Stimulated activated memory B cell treated with anti-CD40 and anti-IgM and Interleukin-4, amounts not matched to agents 10 μg/mL and 1 μg/mL and 100 μg/mL, for 72 hours (primary cell): Measurements from ENCODE around the gene PRB4.
"Not testable (repeated sequence)": the region's sequence is repeated elsewhere in the genome, so short reads cannot be mapped to it uniquely, and the experiment has no call there.

ENCODE experiments used
- ATAC-seq: fragments of 150-1000 bp; cut with Tn5 transposase; 2 replicates; pipeline ENCODE4 v1.10.0; 2021
- H3K27ac Mint-ChIP-seq: one replicate; pipeline ENCODE4 v1.8.0; 2022; ENCODE audit warnings: mild to moderate bottlenecking, mixed read lengths
- H3K27me3 Mint-ChIP-seq: one replicate; pipeline ENCODE4 v1.8.0; 2022; ENCODE audit warnings: mixed read lengths
- H3K36me3 Mint-ChIP-seq: one replicate; pipeline ENCODE4 v1.8.0; 2022; ENCODE audit warnings: mixed read lengths
- H3K4me1 Mint-ChIP-seq: one replicate; pipeline ENCODE4 v1.8.0; 2022; ENCODE audit warnings: mixed read lengths
- H3K4me3 Mint-ChIP-seq: one replicate; pipeline ENCODE4 v1.8.0; 2022; ENCODE audit warnings: mild to moderate bottlenecking, moderate library complexity, mixed read lengths
- H3K9me3 Mint-ChIP-seq: one replicate; pipeline ENCODE4 v1.8.0; 2022; ENCODE audit warnings: mixed read lengths

Gene PRB4

DNA sequence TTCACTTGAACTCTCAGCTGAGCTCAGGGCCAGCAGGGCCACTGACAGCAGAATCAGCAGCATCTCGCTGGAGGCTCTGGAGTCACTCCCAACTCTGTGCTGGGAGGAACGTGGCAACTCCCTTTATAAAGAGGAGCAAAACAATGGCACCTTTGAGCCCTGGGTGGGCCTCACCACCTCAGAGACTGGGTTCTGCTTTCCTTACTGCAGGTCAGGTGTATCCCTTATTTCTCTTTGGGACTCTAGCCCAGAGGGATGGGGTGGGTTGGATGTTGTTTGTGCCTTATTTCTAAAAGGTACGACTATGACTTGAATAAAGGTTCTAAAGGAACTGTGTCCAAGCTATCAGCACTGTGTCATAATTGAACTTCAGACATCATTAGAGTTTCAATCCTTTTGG lies at the start of gene PRB4:
PRB4 (minus strand) TSS at position 101 of the 400 bp plus-strand sequence; CDS start at position 63, 38 bp downstream.
- Mint-ChIP-seq H3K27me3 (no peaks in the 10 kb centered on the region), H3K4me3 (no peak within 1 kb of the TSS), H3K9me3 (peaks cover 10% of the 10 kb centered on the region), H3K4me1 (no peaks in the 10 kb centered on the region), H3K36me3 (peaks cover 16% of the 10 kb centered on the region), H3K27ac (no peak within 1 kb of the TSS)
- no peak for ATAC-seq

GRCh38 chr12:11351736-11352135 lies 41.5 kb upstream of the PRB4 start:
- not testable (repeated sequence) for H3K9me3 Mint-ChIP-seq

DNA sequence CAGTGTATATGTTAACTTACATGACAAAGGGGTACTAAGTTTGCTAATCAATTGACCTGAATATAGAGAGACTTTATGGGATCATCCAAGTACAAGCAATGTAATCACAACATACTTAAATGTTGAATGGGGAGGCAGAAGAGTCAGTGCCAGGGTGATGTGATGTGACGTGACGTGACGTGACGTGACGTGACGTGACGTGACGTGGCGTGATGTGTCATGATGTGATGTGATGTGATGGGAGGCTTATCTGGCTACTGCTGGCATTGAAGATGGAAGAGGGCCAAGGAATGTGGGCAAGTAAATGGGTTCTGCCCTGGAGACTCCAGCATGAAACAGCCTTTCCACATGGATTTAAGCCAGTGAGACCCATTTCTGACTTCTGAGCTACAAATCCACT lies 38.2 kb upstream of the PRB4 start:
- H3K27ac Mint-ChIP-seq, result no peak overlapping the region
- ATAC-seq, result no peak
- H3K4me3 Mint-ChIP-seq, result no peak overlapping the region

More at GRCh38 chr12:11351736-11352135, 41.5 kb upstream of the PRB4 start:
- not testable (repeated sequence) for H3K36me3 Mint-ChIP-seq, H3K4me1 Mint-ChIP-seq, H3K27ac Mint-ChIP-seq, H3K27me3 Mint-ChIP-seq, ATAC-seq, H3K4me3 Mint-ChIP-seq

DNA sequence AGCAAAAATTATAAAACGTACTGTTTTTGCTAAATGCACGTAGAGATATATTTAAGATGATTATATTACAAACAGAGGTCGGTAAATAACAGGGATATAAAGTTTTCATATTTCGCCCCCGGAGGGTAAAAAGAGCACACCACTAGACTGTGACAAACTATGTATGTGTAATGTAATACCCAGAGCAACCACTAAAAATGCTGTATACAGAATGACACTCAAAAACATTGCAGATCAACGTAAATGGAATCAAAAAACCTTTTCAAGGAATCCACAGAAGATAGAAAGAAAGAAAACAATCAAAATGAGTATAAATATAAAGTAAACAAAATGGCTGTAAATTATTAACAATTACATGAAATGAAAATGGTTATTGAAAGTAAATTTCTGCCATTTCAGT lies 37.6 kb upstream of the PRB4 start:
- ATAC-seq, result no peak
- H3K9me3 Mint-ChIP-seq, result peaks cover 5% of the 10 kb centered on the region
- no peaks in the 10 kb centered on the region for H3K36me3 Mint-ChIP-seq
- H3K4me1 Mint-ChIP-seq, result no peaks in the 10 kb centered on the region
- no peaks in the 10 kb centered on the region for H3K27me3 Mint-ChIP-seq
- no peak overlapping the region for H3K27ac Mint-ChIP-seq
- no peak overlapping the region for H3K4me3 Mint-ChIP-seq

More for the DNA sequence above, 38.2 kb upstream of the PRB4 start:
- H3K4me1 Mint-ChIP-seq, result no peaks in the 10 kb centered on the region
- H3K36me3 Mint-ChIP-seq, result no peaks in the 10 kb centered on the region
- H3K9me3 Mint-ChIP-seq, result peaks cover 5% of the 10 kb centered on the region
- H3K27me3 Mint-ChIP-seq, result no peaks in the 10 kb centered on the region

DNA sequence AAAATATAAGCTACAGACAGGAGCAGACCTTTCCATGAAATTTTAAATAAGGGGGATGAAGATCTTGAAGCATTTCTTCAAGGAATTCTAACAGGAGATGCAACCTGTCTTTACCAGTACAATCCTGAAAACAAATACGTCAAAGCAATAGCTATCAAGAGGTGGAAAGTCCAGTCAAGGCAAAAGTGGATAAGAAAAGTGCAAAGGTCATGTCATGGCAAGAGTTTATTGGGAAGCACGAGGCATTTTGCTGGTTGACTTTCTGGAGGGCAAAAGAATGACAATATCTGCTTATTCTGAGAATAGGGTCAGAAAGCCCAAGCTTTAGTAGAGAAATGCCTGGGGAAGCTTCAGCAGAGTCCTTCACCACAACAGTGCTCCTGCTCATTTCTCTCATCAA lies 34.3 kb upstream of the PRB4 start:
- H3K27me3 Mint-ChIP-seq, result no peaks in the 10 kb centered on the region
- no peak overlapping the region for H3K4me3 Mint-ChIP-seq
- H3K9me3 Mint-ChIP-seq, result peaks cover 5% of the 10 kb centered on the region
- H3K36me3 Mint-ChIP-seq, result no peaks in the 10 kb centered on the region
- no peak for ATAC-seq
- no peak overlapping the region for H3K27ac Mint-ChIP-seq
- H3K4me1 Mint-ChIP-seq, result no peaks in the 10 kb centered on the region

DNA sequence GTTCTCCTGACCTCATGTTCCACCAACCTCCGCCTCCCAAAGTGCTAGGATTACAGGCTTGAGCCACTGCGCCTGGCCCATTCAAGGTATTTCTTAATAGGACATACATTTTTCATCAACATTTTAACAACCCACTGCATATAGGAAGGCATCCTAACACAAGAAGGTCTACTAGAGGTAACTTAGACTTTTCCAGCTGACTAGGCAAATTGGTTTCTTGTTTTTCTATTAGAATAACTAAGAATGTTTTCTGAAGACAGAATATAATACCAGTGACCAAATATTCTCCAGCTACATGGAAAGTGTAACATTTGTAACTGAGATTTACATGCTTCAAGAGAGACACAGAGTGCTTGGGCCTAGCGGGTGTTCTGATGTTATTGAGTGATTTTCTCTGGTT lies 14.2 kb upstream of the PRB4 start:
- no peak overlapping the region for H3K27ac Mint-ChIP-seq

GRCh38 chr12:11321980-11322379 lies 11.7 kb upstream of the PRB4 start:
- Mint-ChIP-seq H3K9me3 (peaks cover 3% of the 10 kb centered on the region), H3K27me3 (no peaks in the 10 kb centered on the region), H3K36me3 (peaks cover 6% of the 10 kb centered on the region), H3K4me1 (no peaks in the 10 kb centered on the region), H3K27ac (no peak overlapping the region), H3K4me3 (no peak overlapping the region)
- no peak for ATAC-seq

More for the DNA sequence above, 14.2 kb upstream of the PRB4 start:
- no peaks in the 10 kb centered on the region for H3K27me3 Mint-ChIP-seq
- H3K36me3 Mint-ChIP-seq, result peaks cover 6% of the 10 kb centered on the region
- no peaks in the 10 kb centered on the region for H3K9me3 Mint-ChIP-seq
- no peaks in the 10 kb centered on the region for H3K4me1 Mint-ChIP-seq
- no peak overlapping the region for H3K4me3 Mint-ChIP-seq
- ATAC-seq, result no peak

GRCh38 chr12:11307143-11307542 lies 3.1 kb downstream of the PRB4 start:
- Mint-ChIP-seq H3K36me3 (peaks cover 16% of the 10 kb centered on the region), H3K27ac (no peak overlapping the region), H3K4me1 (no peaks in the 10 kb centered on the region)

DNA sequence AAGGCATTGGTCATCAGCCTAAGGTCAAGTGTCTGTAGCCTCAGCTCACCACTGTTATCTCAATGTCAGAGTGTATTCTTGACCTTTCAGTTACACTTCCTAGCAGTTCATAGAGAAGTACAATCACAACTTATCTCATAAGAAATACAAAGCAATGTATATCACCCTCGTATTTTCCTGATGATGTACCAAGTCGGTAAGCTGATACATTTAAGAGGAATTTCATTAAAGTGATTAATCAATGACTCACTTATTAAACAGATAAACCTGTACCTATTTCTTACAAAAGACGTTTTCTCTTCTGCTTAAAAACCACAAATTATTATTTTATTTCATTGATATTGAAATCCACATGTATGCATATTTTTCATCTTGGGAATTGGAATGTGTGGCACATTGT lies 36.8 kb downstream of the PRB4 start:
- peaks cover 2% of the 10 kb centered on the region for H3K36me3 Mint-ChIP-seq
- no peaks in the 10 kb centered on the region for H3K27me3 Mint-ChIP-seq
- no peak overlapping the region for H3K4me3 Mint-ChIP-seq
- H3K27ac Mint-ChIP-seq, result no peak overlapping the region
- no peak for ATAC-seq
- no peaks in the 10 kb centered on the region for H3K9me3 Mint-ChIP-seq
- H3K4me1 Mint-ChIP-seq, result no peaks in the 10 kb centered on the region

More at GRCh38 chr12:11307143-11307542, 3.1 kb downstream of the PRB4 start:
- ATAC-seq, result no peak
- Mint-ChIP-seq H3K9me3 (peaks cover 13% of the 10 kb centered on the region), H3K27me3 (no peaks in the 10 kb centered on the region), H3K4me3 (no peak overlapping the region)

DNA sequence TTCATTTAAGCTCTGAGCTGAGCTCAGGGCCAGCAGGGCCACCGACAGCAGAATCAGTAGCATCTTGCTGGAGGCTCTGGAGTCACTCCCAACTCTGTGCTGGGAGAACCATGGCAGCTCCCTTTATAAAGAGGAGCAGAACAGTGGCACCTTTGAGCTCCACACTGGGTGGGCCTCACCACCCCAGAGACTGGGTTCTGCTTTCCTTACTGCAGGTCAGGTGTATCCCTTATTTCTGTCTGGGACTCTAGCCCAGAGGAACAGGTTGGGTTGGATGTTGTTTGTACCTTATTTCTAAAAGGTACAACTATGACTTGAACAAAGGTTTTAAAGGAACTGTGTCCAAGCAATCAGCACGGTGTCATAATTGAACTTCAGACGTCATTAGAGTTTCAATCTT lies 40.6 kb downstream of the PRB4 start, which contains the start of gene PRB3:
PRB3 (minus strand) TSS at position 101 of the 400 bp plus-strand sequence; CDS start at position 63, 38 bp downstream.
- H3K4me3 Mint-ChIP-seq, result no peak within 1 kb of the TSS
- no peak within 1 kb of the TSS for H3K27ac Mint-ChIP-seq
- no peaks in the 10 kb centered on the region for H3K9me3 Mint-ChIP-seq
- H3K27me3 Mint-ChIP-seq, result no peaks in the 10 kb centered on the region
- H3K36me3 Mint-ChIP-seq, result no peaks in the 10 kb centered on the region
- H3K4me1 Mint-ChIP-seq, result no peaks in the 10 kb centered on the region
- ATAC-seq, result peak; percentile 47

DNA sequence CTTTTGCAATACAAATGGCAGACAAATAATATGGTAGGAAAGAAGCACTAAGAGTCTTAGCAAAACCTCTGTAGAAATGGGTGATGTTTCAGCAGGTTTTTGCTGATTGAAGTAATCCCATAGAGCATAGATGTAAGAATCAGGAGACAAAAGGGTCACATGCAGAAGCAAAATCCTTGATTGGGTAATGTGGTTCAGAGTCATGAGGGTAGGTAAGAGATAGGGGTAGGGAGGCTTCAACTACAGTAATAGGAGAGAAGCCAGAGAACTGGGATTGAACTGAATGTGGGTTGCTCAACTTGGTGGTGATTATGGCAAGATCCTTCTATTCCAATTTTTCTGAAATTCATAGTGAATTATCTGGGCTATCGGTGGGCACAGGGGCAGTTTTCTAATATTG lies 45.7 kb downstream of the PRB4 start:
- H3K36me3 Mint-ChIP-seq, result peaks cover 5% of the 10 kb centered on the region
- H3K27ac Mint-ChIP-seq, result no peak overlapping the region
- H3K4me1 Mint-ChIP-seq, result no peaks in the 10 kb centered on the region
- H3K27me3 Mint-ChIP-seq, result no peaks in the 10 kb centered on the region
- H3K4me3 Mint-ChIP-seq, result no peak overlapping the region
- ATAC-seq, result no peak
- peaks cover 11% of the 10 kb centered on the region for H3K9me3 Mint-ChIP-seq
